Activated CD4-positive, alpha-beta T cell treated with anti-CD3 and anti-CD28 coated beads, Interleukin-2, Interleukin-6, amounts not matched to agents 100 ng/mL and 50 ng/mL, durations not matched to agents 16 hours and 8 hours (primary cell): ENCODE measurements around the gene ACBD3.

ENCODE experiments used
- DNase-seq: peaks from one replicate; pipeline ENCODE4 v3.0.0-alpha.2; 2020

ACBD3 gene

GRCh38 chr1:226199971-226200370 is 13.4 kb upstream of the ACBD3 start:
- no peak for DNase-seq

GRCh38 chr1:226195144-226195543 is 8.6 kb upstream of the ACBD3 start:
- DNase-seq = no peak

- DNase-seq = no peak
These were observed 839 bp upstream of the ACBD3 start for GRCh38 chr1:226187380-226187779.

- no peak for DNase-seq
These were observed 430 bp upstream of the ACBD3 start for GRCh38 chr1:226187019-226187322.

GRCh38 chr1:226185141-226186036 is 1.2 kb downstream of the ACBD3 start:
- DNase-seq = no peak

- DNase-seq = no peak
These were observed 4.4 kb downstream of the ACBD3 start for GRCh38 chr1:226181996-226182714.

GRCh38 chr1:226176870-226177269 is 9.7 kb downstream of the ACBD3 start:
- DNase-seq = no peak

- DNase-seq = no peak
These were observed 14.0 kb downstream of the ACBD3 start for GRCh38 chr1:226172589-226172988.

- no peak for DNase-seq
These were observed 20.2 kb downstream of the ACBD3 start for GRCh38 chr1:226166341-226166740.

- no peak for DNase-seq
These were observed 22.4 kb downstream of the ACBD3 start for GRCh38 chr1:226164154-226164553.

GRCh38 chr1:226162898-226163297 is 23.6 kb downstream of the ACBD3 start:
- no peak for DNase-seq

- DNase-seq = no peak
These were observed 27.6 kb downstream of the ACBD3 start for GRCh38 chr1:226158983-226159382.

GRCh38 chr1:226158457-226158856 is 28.1 kb downstream of the ACBD3 start:
- DNase-seq = no peak

GRCh38 chr1:226157761-226158316 is 28.7 kb downstream of the ACBD3 start:
- DNase-seq = no peak

GRCh38 chr1:226154593-226154992 is 31.9 kb downstream of the ACBD3 start:
- no peak for DNase-seq

- no peak for DNase-seq
These were observed 36.7 kb downstream of the ACBD3 start for GRCh38 chr1:226149806-226150205.

GRCh38 chr1:226148121-226148648 is 38.4 kb downstream of the ACBD3 start:
- no peak for DNase-seq

- DNase-seq = no peak
These were observed 42.5 kb downstream of the ACBD3 start for GRCh38 chr1:226144045-226144444.

- DNase-seq = no peak
These were observed 50.8 kb downstream of the ACBD3 start for GRCh38 chr1:226135709-226136108.

GRCh38 chr1:226135059-226135651 is 51.4 kb downstream of the ACBD3 start:
- DNase-seq = no peak

GRCh38 chr1:226134170-226135058 is 52.1 kb downstream of the ACBD3 start:
- DNase-seq = no peak

- no peak for DNase-seq
These were observed 52.9 kb downstream of the ACBD3 start for GRCh38 chr1:226133504-226134123.
